GM12873 (cell line): ENCODE measurements around the gene ADAMTS13.

Experiments
- TF ChIP-seq, protein P1 (sequence below): IDR thresholded peaks from 2 replicates; pipeline ENCODE4 v1.5.1; 2012; ENCODE audit warnings: low read depth, mild to moderate bottlenecking, moderate library complexity, low read length, control low read depth; ENCODE audit not compliant: insufficient read depth; ENCODE audit errors: missing control alignments

ADAMTS13 gene

GRCh38 chr9:133454325-133454724, 32.2 kb downstream of the ADAMTS13 start:
- TF ChIP-seq, protein P1, sequence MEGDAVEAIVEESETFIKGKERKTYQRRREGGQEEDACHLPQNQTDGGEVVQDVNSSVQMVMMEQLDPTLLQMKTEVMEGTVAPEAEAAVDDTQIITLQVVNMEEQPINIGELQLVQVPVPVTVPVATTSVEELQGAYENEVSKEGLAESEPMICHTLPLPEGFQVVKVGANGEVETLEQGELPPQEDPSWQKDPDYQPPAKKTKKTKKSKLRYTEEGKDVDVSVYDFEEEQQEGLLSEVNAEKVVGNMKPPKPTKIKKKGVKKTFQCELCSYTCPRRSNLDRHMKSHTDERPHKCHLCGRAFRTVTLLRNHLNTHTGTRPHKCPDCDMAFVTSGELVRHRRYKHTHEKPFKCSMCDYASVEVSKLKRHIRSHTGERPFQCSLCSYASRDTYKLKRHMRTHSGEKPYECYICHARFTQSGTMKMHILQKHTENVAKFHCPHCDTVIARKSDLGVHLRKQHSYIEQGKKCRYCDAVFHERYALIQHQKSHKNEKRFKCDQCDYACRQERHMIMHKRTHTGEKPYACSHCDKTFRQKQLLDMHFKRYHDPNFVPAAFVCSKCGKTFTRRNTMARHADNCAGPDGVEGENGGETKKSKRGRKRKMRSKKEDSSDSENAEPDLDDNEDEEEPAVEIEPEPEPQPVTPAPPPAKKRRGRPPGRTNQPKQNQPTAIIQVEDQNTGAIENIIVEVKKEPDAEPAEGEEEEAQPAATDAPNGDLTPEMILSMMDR: no peak

GRCh38 chr9:133454943-133455673, 32.9 kb downstream of the ADAMTS13 start:
- TF ChIP-seq, protein P1: no peak

GRCh38 chr9:133455936-133456335, 33.8 kb downstream of the ADAMTS13 start:
- TF ChIP-seq, protein P1: no peak

DNA sequence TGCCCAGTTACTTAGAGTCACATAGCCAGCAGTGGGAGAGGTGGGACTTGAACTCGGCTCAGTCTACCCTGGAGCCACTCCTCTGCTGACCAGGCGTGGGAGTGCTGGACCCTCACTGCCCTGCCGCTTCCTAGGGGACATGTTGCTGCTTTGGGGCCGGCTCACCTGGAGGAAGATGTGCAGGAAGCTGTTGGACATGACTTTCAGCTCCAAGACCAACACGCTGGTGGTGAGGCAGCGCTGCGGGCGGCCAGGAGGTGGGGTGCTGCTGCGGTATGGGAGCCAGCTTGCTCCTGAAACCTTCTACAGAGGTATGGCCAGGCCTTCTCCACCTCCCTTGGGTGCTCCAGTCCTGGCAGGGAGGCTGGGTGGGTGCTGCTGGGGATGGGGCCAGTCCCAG, 34.2 kb downstream of the ADAMTS13 start:
- TF ChIP-seq, protein P1: peak; percentile 34

- TF ChIP-seq, protein P1: no peak
Measured at GRCh38 chr9:133457233-133457632, 35.1 kb downstream of the ADAMTS13 start.

DNA sequence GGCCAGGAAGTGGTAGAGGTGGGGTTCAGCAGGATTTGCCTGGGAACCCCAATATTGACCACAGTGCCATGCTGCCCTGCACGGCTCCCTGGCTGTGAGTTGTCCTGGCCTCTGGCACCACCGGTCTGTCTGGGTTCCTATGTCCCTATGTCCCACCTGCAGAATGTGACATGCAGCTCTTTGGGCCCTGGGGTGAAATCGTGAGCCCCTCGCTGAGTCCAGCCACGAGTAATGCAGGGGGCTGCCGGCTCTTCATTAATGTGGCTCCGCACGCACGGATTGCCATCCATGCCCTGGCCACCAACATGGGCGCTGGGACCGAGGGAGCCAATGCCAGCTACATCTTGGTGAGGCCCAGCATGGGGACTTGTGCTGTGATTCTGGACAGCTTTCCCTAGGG, 35.6 kb downstream of the ADAMTS13 start:
- TF ChIP-seq, protein P1: no peak

DNA sequence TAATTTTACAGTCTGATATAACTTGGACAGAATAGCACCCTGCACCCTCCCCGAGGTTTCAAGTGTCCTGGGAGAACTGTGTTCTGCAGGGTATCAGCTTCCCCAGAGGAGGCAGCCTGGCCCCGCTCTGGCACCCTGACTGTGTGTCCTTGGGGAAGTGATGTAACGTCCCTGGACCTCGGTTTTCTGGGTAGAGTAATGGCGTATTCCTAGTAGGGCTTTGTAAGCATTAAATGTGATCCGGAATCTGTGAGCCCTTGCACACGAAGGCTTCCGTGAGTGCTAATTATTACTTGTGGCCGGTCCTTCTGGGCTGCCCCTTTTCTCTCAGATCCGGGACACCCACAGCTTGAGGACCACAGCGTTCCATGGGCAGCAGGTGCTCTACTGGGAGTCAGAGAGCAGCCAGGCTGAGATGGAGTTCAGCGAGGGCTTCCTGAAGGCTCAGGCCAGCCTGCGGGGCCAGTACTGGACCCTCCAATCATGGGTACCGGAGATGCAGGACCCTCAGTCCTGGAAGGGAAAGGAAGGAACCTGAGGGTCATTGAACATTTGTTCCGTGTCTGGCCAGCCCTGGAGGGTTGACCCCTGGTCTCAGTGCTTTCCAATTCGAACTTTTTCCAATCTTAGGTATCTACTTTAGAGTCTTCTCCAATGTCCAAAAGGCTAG, 36.6 kb downstream of the ADAMTS13 start:
- TF ChIP-seq, protein P1: no peak
